DND-41 (cell line): Measurements from ENCODE around the gene IFNK.

Source experiments
- CTCF ChIP-seq: IDR thresholded peaks from 2 replicates; pipeline ENCODE4 v1.5.1; 2012; ENCODE audit warnings: borderline replicate concordance, low read length, moderate library complexity, mild to moderate bottlenecking; ENCODE audit not compliant: poor library complexity, severe bottlenecking; ENCODE audit errors: extremely low read depth
- EZH2 ChIP-seq: IDR thresholded peaks from 3 replicates; pipeline ENCODE4 v1.6.1; 2012; ENCODE audit warnings: borderline replicate concordance, low read depth, mild to moderate bottlenecking, moderate library complexity, low read length, inconsistent platforms; ENCODE audit not compliant: severe bottlenecking

GRCh38 chr9:27572061-27572460 is 48.0 kb downstream of the IFNK start:
- TF ChIP-seq CTCF = no peak
- no peak for TF ChIP-seq EZH2
